ENCODE measurements around the gene MIDN.
"Not testable (repeated sequence)": the region's sequence is repeated elsewhere in the genome, so short reads cannot be mapped to it uniquely, and the experiment has no call there.

MIDN gene

DNA sequence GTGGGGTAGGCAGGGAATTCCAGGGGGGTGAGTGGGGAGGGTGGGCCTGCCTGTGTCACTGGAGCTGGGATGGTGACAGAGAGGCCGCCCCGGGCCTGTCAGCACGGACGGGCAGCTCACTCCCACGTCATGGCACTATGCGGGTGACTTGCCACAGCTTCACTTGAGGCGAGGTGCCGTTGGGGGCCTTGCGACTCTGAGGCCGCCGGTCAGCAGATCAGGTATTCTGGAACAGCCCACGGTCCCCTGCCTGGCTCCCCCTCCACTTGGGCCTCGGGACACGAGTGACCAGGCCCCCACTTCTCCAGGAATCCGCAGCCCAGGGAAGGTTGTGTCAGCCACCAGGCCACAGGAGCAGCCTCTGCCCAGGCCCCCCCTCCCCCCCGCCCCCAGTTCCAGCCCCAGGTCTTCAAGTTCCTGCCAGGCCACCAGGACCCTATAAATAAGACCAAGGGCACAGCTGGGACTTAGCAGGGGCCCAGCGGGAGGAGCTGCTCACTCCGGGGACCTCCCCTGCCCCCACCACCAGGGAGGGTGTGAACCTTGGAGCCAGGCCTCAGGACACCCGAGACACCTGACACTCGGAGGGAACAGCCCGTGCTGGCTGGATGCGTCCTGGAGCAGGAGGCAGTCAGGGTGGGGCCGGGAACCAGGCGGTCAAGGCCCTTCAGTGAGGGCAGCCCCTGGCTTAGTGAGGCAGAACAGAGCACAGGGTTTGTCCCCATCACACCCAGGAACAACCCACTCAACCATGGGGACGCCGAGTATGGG lies 2.7 kb upstream of the MIDN start:
- no peak overlapping the region for H3K4me3 Mint-ChIP-seq
- no peaks in the 10 kb centered on the region for H3K36me3 Mint-ChIP-seq
- H3K27me3 Mint-ChIP-seq, result no peaks in the 10 kb centered on the region
- no peak overlapping the region for H3K27ac Mint-ChIP-seq
- H3K4me1 Mint-ChIP-seq (ENCODE audit: low read depth), result peaks cover 18% of the 10 kb centered on the region
- H3K9me3 Mint-ChIP-seq (ENCODE audit: low read depth), result no peaks in the 10 kb centered on the region

DNA sequence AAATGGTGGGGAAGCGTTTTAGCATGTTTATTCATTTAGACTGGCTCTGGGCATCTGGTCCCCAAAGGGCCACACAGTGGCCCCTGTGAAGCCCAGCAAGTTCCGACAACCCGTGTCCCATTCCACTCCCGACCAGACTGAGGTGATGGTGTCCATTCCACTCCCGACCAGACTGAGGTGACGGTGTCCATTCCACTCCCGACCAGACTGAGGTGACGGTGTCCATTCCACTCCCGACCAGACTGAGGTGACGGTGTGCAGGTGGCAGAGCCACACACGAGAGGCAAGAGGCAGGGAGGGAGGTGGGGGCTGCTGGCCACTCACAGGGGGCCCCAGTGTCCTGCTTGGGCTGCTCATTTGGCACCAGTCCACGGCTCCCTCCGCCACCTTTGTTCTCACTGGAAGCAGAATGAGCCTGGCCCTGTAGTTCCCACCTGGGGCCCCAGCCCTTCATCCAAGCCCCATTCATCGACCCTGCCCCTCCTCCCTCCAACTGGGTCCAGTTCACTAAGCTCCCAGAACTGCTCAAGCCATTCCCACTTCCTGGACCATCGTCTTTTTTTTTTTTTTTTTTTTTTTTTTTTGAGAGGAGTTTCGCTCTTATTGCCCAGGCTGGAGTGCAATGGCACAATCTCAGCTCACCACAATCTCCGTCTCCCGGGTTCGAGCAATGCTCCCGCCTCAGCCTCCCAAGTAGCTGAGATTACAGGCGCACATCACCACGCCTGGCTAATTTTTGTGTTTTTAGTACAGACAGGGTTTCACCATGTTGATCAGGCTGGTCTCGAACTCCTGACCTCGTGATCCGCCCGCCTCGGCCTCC lies 1.9 kb upstream of the MIDN start:
- H3K4me1 Mint-ChIP-seq (ENCODE audit: low read depth), result peaks cover 12% of the 10 kb centered on the region
- H3K9me3 Mint-ChIP-seq (ENCODE audit: low read depth); H3K4me3 Mint-ChIP-seq; H3K27me3 Mint-ChIP-seq; H3K27ac Mint-ChIP-seq; H3K36me3 Mint-ChIP-seq: not testable (repeated sequence)

DNA sequence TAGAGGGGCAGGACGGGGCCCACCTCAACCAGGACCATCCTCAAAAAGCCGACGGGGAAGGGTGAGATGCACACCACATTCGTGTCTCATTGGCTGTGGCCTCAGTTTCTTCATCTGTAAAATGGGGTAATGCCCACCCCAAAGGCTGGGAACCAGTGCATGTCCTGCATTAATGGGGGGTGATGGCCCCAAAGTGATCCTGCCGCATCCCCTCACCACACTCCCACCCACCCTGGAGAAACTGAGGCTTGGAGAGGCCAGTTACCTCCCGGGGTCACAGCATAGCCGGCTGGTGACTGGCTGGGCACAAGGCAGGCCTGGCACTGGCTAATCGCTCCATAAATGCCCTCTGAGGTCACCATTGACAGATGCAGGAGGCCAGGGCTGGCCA lies 640 bp upstream of the MIDN start:
- Mint-ChIP-seq H3K36me3 (no peaks in the 10 kb centered on the region), H3K4me1 (ENCODE audit: low read depth) (peaks cover 12% of the 10 kb centered on the region), H3K9me3 (ENCODE audit: low read depth) (no peaks in the 10 kb centered on the region), H3K4me3 (peak overlapping the region; percentile 23), H3K27me3 (no peaks in the 10 kb centered on the region), H3K27ac (no peak overlapping the region)

DNA sequence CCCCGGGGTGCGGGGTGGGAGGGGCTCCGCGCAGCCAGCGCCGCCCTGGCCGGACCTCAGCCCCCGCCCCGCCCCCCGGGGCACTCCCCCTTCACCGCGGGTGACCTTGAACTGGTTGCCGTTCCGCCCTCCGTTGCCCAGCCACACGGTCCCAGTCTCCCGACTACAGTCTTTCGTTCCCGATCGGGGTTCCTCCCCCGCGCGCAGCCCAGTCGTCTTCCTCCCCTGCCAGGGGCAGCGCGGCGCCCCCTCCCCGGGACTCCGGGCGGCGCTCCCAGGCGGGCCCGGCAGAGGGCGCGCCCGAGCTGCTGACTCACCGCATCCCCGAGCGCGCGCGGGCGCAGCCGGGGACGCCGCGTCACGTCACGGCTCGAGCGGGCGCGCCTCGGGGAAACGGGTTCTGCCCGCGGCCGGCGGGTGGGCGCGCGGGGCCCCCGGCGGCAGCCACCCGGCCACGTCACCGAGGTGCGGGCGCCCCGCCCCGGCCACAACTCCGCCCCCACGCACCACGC lies 459 bp downstream of the MIDN start:
- Mint-ChIP-seq H3K9me3 (ENCODE audit: low read depth) (no peaks in the 10 kb centered on the region), H3K4me1 (ENCODE audit: low read depth) (peaks cover 12% of the 10 kb centered on the region), H3K27me3 (no peaks in the 10 kb centered on the region), H3K27ac (peak overlapping the region; percentile 50), H3K4me3 (peak overlapping the region; percentile 71), H3K36me3 (no peaks in the 10 kb centered on the region)

- peak overlapping the region; percentile 79 for H3K4me3 Mint-ChIP-seq
- H3K9me3 Mint-ChIP-seq (ENCODE audit: low read depth), result no peaks in the 10 kb centered on the region
- peaks cover 12% of the 10 kb centered on the region for H3K4me1 Mint-ChIP-seq (ENCODE audit: low read depth)
- H3K27ac Mint-ChIP-seq, result peak overlapping the region; percentile 68
- no peaks in the 10 kb centered on the region for H3K27me3 Mint-ChIP-seq
- H3K36me3 Mint-ChIP-seq, result no peaks in the 10 kb centered on the region
Observed at GRCh38 chr19:1249298-1249989, 1.1 kb downstream of the MIDN start.

DNA sequence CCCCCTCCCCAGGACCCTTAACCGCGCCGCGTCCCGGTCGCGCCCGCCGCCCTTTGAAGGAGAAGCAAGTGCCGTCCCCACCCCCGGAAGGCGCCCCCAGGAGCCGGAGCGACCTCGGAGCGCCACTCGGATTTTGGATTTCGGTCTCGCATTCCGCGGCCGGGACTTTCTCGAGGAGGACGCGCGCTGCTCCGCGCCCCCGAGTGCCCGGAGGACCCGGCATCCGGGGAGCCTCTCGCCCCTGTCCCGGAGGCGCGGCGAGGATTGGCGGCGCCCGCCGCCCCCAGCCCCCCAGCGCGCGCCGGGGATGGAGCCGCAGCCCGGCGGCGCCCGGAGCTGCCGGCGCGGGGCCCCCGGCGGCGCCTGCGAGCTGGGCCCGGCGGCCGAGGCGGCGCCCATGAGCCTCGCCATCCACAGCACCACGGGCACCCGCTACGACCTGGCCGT lies 1.6 kb downstream of the MIDN start:
- no peaks in the 10 kb centered on the region for H3K36me3 Mint-ChIP-seq

GRCh38 chr19:1250437-1251260 lies 2.3 kb downstream of the MIDN start:
- Mint-ChIP-seq H3K27ac (no peak overlapping the region), H3K27me3 (no peaks in the 10 kb centered on the region), H3K36me3 (no peaks in the 10 kb centered on the region), H3K9me3 (ENCODE audit: low read depth) (no peaks in the 10 kb centered on the region), H3K4me1 (ENCODE audit: low read depth) (peaks cover 15% of the 10 kb centered on the region), H3K4me3 (peak overlapping the region; percentile 89)

More for the DNA sequence above, 1.6 kb downstream of the MIDN start:
- H3K4me3 Mint-ChIP-seq, result peak overlapping the region; percentile 79
- H3K27me3 Mint-ChIP-seq, result no peaks in the 10 kb centered on the region
- peak overlapping the region; percentile 68 for H3K27ac Mint-ChIP-seq
- peaks cover 15% of the 10 kb centered on the region for H3K4me1 Mint-ChIP-seq (ENCODE audit: low read depth)
- no peaks in the 10 kb centered on the region for H3K9me3 Mint-ChIP-seq (ENCODE audit: low read depth)

DNA sequence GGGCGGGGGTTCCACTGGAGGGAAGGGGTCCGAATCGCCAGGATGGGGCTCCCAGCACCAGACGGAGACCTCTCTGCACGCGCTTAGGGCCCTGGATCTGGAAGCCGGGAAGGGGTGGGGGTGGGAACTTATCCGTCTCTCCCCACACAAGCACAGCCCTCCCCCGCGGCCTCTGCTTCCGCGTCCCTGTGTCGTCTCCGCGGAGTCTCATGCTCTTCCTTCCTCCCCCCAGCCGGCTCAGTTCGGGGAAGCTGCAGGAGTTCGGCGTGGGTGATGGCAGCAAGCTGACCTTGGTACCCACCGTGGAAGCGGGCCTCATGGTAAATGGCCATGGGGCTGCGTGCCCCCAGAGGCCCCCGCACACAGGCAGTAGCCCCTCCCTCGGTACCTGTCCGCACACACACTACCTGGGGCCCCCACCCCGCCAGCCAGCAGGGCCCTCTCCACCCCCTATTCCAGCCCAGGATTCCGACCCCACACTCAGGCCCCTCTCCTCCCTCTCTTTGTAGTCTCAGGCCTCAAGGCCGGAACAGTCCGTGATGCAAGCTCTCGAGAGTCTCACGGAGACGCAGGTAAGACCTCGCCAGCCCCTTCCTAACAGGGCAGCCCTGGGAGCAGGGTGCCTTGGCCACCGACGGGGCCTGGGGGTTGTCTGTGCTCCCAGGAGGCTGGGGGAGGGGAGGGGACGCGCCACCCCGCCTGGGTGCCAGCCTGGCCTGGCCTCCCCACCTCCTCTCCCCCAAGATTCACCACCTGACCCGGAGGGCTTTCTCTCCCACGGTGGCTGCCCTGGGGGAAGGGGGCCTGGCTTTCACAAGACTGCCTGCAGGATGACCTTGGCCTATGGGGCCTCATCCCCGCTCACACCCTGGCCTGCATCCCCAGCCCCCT lies 3.2 kb downstream of the MIDN start:
- H3K27me3 Mint-ChIP-seq, result no peaks in the 10 kb centered on the region
- no peaks in the 10 kb centered on the region for H3K9me3 Mint-ChIP-seq (ENCODE audit: low read depth)
- peaks cover 18% of the 10 kb centered on the region for H3K4me1 Mint-ChIP-seq (ENCODE audit: low read depth)
- H3K27ac Mint-ChIP-seq, result peak overlapping the region; percentile 80
- peak overlapping the region; percentile 89 for H3K4me3 Mint-ChIP-seq
- H3K36me3 Mint-ChIP-seq, result no peaks in the 10 kb centered on the region

DNA sequence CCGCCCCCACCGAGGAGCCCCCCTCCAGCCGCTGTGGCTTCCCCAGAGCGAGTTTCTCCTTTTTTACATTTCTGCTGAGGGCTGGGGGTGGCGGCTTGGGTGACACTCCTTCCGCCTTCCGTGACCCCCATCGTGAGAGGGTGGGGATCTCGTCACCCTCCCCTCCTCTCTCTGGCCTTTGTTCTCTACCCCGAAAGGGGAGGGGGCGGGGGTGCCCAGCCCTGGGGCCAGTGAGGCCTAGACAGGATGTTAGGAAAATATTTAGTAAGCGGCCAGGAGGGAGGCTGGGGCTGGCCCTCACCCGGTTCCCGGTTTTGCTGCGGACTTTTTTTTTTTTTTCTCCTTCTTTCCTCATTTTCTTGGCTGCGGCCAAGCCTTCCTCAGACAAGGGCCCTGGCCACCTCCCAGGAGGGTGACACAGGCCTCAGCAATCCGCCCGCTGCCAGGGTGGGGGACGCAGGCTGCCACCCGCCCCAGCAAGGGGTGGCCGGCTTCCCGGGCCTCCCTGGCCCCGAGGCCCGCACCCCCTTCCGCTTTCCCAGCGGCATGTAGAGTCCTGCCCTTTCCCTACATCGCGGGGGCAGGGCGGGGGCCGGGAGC lies 3.9 kb downstream of the MIDN start:
- peaks cover 18% of the 10 kb centered on the region for H3K4me1 Mint-ChIP-seq (ENCODE audit: low read depth)

GRCh38 chr19:1252821-1253513 lies 4.6 kb downstream of the MIDN start:
- no peaks in the 10 kb centered on the region for H3K36me3 Mint-ChIP-seq
- no peaks in the 10 kb centered on the region for H3K9me3 Mint-ChIP-seq (ENCODE audit: low read depth)
- H3K4me1 Mint-ChIP-seq (ENCODE audit: low read depth), result peaks cover 25% of the 10 kb centered on the region
- H3K27ac Mint-ChIP-seq, result peak overlapping the region; percentile 79
- H3K4me3 Mint-ChIP-seq, result peak overlapping the region; percentile 58
- no peaks in the 10 kb centered on the region for H3K27me3 Mint-ChIP-seq

More for the DNA sequence above, 3.9 kb downstream of the MIDN start:
- no peaks in the 10 kb centered on the region for H3K36me3 Mint-ChIP-seq
- H3K27me3 Mint-ChIP-seq, result no peaks in the 10 kb centered on the region
- no peak overlapping the region for H3K27ac Mint-ChIP-seq
- no peaks in the 10 kb centered on the region for H3K9me3 Mint-ChIP-seq (ENCODE audit: low read depth)
- peak overlapping the region; percentile 89 for H3K4me3 Mint-ChIP-seq

DNA sequence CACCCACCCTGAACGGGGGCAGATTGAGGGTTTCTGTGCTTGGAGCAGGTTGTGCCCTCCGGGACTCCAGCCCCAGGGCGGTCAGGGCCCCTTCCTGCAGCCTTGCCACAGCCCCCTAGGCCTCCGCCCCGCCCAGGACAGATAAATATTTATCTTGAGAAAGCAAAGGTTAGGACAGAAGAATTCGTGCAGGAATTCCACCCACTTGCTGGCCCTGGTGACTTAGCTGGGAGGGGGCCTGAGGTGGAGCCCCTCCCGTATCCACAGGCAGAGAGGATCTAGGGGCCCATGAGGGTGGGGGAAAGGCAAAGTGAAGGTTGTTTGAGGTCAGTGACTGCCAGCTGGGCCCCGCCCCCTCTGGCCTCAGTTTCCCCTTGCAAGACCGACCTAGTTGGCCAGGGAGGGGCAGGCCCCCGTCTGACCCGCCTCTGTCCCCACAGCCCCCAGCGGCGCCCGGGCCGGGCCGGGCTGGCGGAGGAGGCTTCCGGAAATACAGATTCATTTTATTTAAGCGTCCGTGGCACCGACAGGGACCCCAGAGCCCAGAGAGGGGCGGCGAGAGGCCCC lies 5.2 kb downstream of the MIDN start:
- no peaks in the 10 kb centered on the region for H3K36me3 Mint-ChIP-seq
- H3K27ac Mint-ChIP-seq, result peak overlapping the region; percentile 79
- H3K27me3 Mint-ChIP-seq, result no peaks in the 10 kb centered on the region
- H3K9me3 Mint-ChIP-seq (ENCODE audit: low read depth), result no peaks in the 10 kb centered on the region
- peak overlapping the region; percentile 58 for H3K4me3 Mint-ChIP-seq
- peaks cover 29% of the 10 kb centered on the region for H3K4me1 Mint-ChIP-seq (ENCODE audit: low read depth)

DNA sequence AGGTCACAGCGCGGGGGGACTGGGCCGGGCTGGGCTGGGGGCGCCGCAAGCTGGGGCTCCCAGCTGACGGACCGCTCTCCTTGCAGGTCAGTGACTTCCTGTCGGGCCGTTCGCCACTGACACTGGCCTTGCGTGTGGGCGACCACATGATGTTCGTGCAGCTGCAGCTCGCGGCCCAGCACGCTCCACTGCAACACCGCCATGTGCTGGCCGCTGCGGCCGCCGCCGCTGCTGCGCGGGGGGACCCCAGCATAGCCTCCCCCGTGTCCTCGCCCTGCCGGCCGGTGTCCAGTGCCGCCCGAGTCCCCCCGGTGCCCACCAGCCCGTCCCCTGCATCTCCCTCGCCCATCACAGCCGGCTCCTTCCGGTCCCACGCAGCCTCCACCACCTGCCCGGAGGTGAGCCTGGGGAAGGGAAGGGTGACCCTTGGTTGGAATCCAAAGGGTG lies 5.7 kb downstream of the MIDN start:
- peaks cover 33% of the 10 kb centered on the region for H3K4me1 Mint-ChIP-seq (ENCODE audit: low read depth)
- no peak overlapping the region for H3K27ac Mint-ChIP-seq
- H3K27me3 Mint-ChIP-seq, result no peaks in the 10 kb centered on the region
- no peaks in the 10 kb centered on the region for H3K9me3 Mint-ChIP-seq (ENCODE audit: low read depth)
- H3K4me3 Mint-ChIP-seq, result no peak overlapping the region
- H3K36me3 Mint-ChIP-seq, result no peaks in the 10 kb centered on the region

Measured in activated naive CD8-positive, alpha-beta T cell (primary cell).